Suprapubic skin (tissue), 4 donors: ENCODE results near the gene CNR2.

ENCODE experiments used
- EP300 ChIP-seq: sonication (generic); formaldehyde crosslinking; IDR thresholded peaks from one replicate; pipeline ENCODE4 v1.6.1; 2017; ENCODE audit warnings: antibody characterized with exemption
- POLR2A ChIP-seq, 2 donors: fragments of 450-650 bp; IDR thresholded peaks; one replicate each; pipeline ENCODE4 v1.6.1; 2017; ENCODE audit warnings: antibody characterized with exemption in 2 of 2, mild to moderate bottlenecking in 2 of 2, moderate library complexity in 2 of 2
- POLR2AphosphoS5 ChIP-seq, 3 donors: sonication (generic); formaldehyde crosslinking; IDR thresholded peaks; one replicate each; pipeline ENCODE4 v1.6.1; 2017; ENCODE audit warnings: antibody characterized with exemption in 3 of 3
- TF ChIP-seq, protein P1 (sequence below), 2 donors: fragments of 200-600 bp in 1 of 2; fragments of 450-650 bp in 1 of 2; sonication (generic) in 1 of 2; IDR thresholded peaks; one replicate each; pipeline ENCODE4 v1.5.1; 2016 to 2019; ENCODE audit warnings: antibody characterized with exemption in 2 of 2, mild to moderate bottlenecking in 1 of 2, moderate library complexity in 1 of 2

DNA sequence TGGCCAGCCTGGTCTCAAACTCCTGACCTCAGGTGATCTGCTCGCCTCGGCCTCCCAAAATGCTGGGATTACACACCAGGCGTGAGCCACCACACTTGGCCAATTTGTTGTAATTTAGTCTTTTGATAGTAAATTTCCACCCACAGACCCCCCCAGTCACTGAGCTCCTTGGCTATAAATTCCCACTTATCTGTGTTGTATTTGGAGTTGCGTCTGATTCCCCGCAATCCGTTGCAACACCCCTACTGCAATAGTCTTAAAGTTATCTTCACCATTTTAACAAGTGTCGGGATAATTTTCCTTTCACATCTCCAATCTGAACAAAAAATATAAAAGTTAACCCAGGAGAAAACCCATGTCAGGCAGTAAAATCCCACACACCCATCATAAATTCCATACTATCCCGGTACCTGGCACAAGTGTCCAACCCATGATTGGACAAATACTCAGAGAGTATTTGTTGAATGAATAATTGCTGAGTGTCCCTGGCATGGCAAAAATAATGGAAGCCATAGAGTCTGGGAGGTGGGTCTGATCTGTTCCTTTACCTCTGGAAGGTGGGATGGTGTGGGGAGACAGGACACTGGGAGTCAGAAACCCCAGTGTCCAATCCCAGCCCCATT, 9.3 kb upstream of the CNR2 start:
- TF ChIP-seq, protein P1, sequence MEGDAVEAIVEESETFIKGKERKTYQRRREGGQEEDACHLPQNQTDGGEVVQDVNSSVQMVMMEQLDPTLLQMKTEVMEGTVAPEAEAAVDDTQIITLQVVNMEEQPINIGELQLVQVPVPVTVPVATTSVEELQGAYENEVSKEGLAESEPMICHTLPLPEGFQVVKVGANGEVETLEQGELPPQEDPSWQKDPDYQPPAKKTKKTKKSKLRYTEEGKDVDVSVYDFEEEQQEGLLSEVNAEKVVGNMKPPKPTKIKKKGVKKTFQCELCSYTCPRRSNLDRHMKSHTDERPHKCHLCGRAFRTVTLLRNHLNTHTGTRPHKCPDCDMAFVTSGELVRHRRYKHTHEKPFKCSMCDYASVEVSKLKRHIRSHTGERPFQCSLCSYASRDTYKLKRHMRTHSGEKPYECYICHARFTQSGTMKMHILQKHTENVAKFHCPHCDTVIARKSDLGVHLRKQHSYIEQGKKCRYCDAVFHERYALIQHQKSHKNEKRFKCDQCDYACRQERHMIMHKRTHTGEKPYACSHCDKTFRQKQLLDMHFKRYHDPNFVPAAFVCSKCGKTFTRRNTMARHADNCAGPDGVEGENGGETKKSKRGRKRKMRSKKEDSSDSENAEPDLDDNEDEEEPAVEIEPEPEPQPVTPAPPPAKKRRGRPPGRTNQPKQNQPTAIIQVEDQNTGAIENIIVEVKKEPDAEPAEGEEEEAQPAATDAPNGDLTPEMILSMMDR (IDR thresholded peaks at IDR 0.05) = no peak
- no peak for TF ChIP-seq EP300
- no peak for TF ChIP-seq POLR2A (IDR thresholded peaks at IDR 0.05)
- no peak for TF ChIP-seq POLR2AphosphoS5 (IDR thresholded peaks at IDR 0.05)
